K562 (cell line): Measurements from ENCODE around the gene THYN1. TPM values are rescaled to one million over a fixed set of nuclear protein-coding genes. Genes with fewer than 3 reads are reported as not detected.

Experiments
- CHD1 ChIP-seq: fragments of 200-600 bp; sonication (generic); IDR thresholded peaks from one replicate; pipeline ENCODE4 v1.6.1; 2012; ENCODE audit warnings: mild to moderate bottlenecking, moderate library complexity, low read length, inconsistent platforms
- ELF2 ChIP-seq: fragments of 250-450 bp; sonication (Bioruptor Pico); IDR thresholded peaks from 2 replicates; pipeline ENCODE4 v1.5.0; 2021; ENCODE audit warnings: mild to moderate bottlenecking
- ETV1 ChIP-seq: fragments of 450-650 bp; conservative IDR thresholded peaks from 2 replicates; pipeline ENCODE4 v1.6.1; 2016; ENCODE audit warnings: missing genetic modification characterization, control low read depth, low read depth, missing compliant biosample characterization
- FOS ChIP-seq: IDR thresholded peaks from 3 replicates; pipeline ENCODE4 v1.6.1; 2011; ENCODE audit not compliant: insufficient read length; ENCODE audit errors: extremely low read depth
- FOXP4 ChIP-seq: sonication (generic); formaldehyde crosslinking; IDR thresholded peaks from 2 replicates; pipeline ENCODE4 v1.8.0; 2022; ENCODE audit warnings: mild to moderate bottlenecking, missing genetic modification reagents, borderline replicate concordance
- HDAC8 ChIP-seq: fragments of 450-650 bp; IDR thresholded peaks from 2 replicates; pipeline ENCODE4 v1.6.1; 2016; ENCODE audit warnings: mild to moderate bottlenecking, missing genetic modification characterization, moderate library complexity, missing compliant biosample characterization
- HMG20A ChIP-seq: fragments of 450-650 bp; formaldehyde crosslinking; conservative IDR thresholded peaks from 2 replicates; pipeline ENCODE4 v1.4.0; 2020; ENCODE audit warnings: mild to moderate bottlenecking, mixed read lengths
- KLF13 ChIP-seq: fragments of 450-650 bp; IDR thresholded peaks from 2 replicates; pipeline ENCODE4 v1.6.1; 2016; ENCODE audit warnings: missing genetic modification characterization, low read depth, mild to moderate bottlenecking, missing compliant biosample characterization, moderate library complexity, borderline replicate concordance
- LEF1 ChIP-seq: fragments of 450-650 bp; IDR thresholded peaks from 2 replicates; pipeline ENCODE4 v1.6.1; 2016; ENCODE audit warnings: mild to moderate bottlenecking
- MXI1 ChIP-seq: IDR thresholded peaks from 2 replicates; pipeline ENCODE4 v1.6.1; 2011; ENCODE audit warnings: low read depth, mild to moderate bottlenecking, improper control_type of control experiment, low read length
- NFE2L1 ChIP-seq: fragments of 450-650 bp; IDR thresholded peaks from 2 replicates; pipeline ENCODE4 v1.6.1; 2016; ENCODE audit warnings: missing genetic modification characterization, low read depth, mild to moderate bottlenecking, missing compliant biosample characterization, moderate library complexity, borderline replicate concordance
- NUFIP1 ChIP-seq: fragments of 450-650 bp; IDR thresholded peaks from 2 replicates; pipeline ENCODE4 v1.6.1; 2018; ENCODE audit not compliant: partially characterized antibody
- PHF21A ChIP-seq: fragments of 450-650 bp; IDR thresholded peaks from 2 replicates; pipeline ENCODE4 v1.6.1; 2017; ENCODE audit warnings: low read depth, borderline replicate concordance
- PRPF4 ChIP-seq: fragments of 200-400 bp; formaldehyde crosslinking; IDR thresholded peaks from one replicate; pipeline ENCODE4 v1.6.1; 2017; ENCODE audit warnings: low read length, low read depth, mild to moderate bottlenecking; ENCODE audit not compliant: insufficient read depth, poor library complexity, severe bottlenecking
- SOX6 ChIP-seq: fragments of 450-650 bp; IDR thresholded peaks from 2 replicates; pipeline ENCODE4 v1.6.1; 2014; ENCODE audit warnings: mild to moderate bottlenecking
- TAF1 ChIP-seq: IDR thresholded peaks from 2 replicates; pipeline ENCODE4 v1.6.1; 2011; ENCODE audit warnings: mild to moderate bottlenecking, low read length, moderate library complexity; ENCODE audit not compliant: insufficient read depth, control insufficient read depth, severe bottlenecking; ENCODE audit errors: extremely low read depth
- TCF7L2 ChIP-seq: fragments of 150-350 bp; IDR thresholded peaks from 2 replicates; pipeline ENCODE4 v1.6.1; 2016; ENCODE audit warnings: low read depth, mild to moderate bottlenecking, low read length, moderate library complexity
- THAP7 ChIP-seq: fragments of 250-450 bp; sonication (Bioruptor Pico); IDR thresholded peaks from 2 replicates; pipeline ENCODE4 v1.5.0; 2021
- ZC3H11A ChIP-seq: IDR thresholded peaks from 2 replicates; pipeline ENCODE4 v1.6.1; 2012; ENCODE audit warnings: low read depth, low read length, improper control_type of control experiment
- ZC3H4 ChIP-seq: sonication (generic); formaldehyde crosslinking; IDR thresholded peaks from 2 replicates; pipeline ENCODE4 v1.9.0; 2021; ENCODE audit warnings: missing genetic modification reagents, borderline replicate concordance
- ZNF12 ChIP-seq: sonication (generic); formaldehyde crosslinking; IDR thresholded peaks from 2 replicates; pipeline ENCODE4 v1.4.0; 2020; ENCODE audit warnings: mild to moderate bottlenecking, missing genetic modification reagents
- ZNF140 ChIP-seq: fragments of 250-450 bp; sonication (Bioruptor Pico); IDR thresholded peaks from 2 replicates; pipeline ENCODE4 v1.8.0; 2021; ENCODE audit warnings: moderate library complexity, mild to moderate bottlenecking, inconsistent platforms
- ZNF277 ChIP-seq: fragments of 250-450 bp; sonication (Bioruptor Pico); IDR thresholded peaks from 2 replicates; pipeline ENCODE4 v1.8.0; 2022; ENCODE audit warnings: inconsistent platforms, mild to moderate bottlenecking, moderate library complexity, borderline replicate concordance
- ZNF282 ChIP-seq: sonication (generic); formaldehyde crosslinking; IDR thresholded peaks from 2 replicates; pipeline ENCODE4 v1.8.1; 2023; ENCODE audit warnings: missing genetic modification reagents
- ZNF311 ChIP-seq: fragments of 250-450 bp; sonication (Bioruptor Pico); IDR thresholded peaks from 2 replicates; pipeline ENCODE4 v1.4.0; 2020; ENCODE audit warnings: mild to moderate bottlenecking, moderate library complexity
- ZNF830 ChIP-seq: fragments of 250-450 bp; sonication (Bioruptor Pico); IDR thresholded peaks from 2 replicates; pipeline ENCODE4 v1.5.0; 2021; ENCODE audit warnings: mild to moderate bottlenecking
- polyA plus RNA-seq, 8 experiments: library from polyadenylated mRNA; depleted of rRNA in 4 of 8; stranded (reverse) in 5 of 8; unstranded in 3 of 8; fragments of >200 nt; fragmentation: Nextera tagmentation in 2 of 8; fragmentation: Illumina TruSeq in 1 of 8; extraction: Ambion mirVana in 2 of 8; extraction: Trizol in 1 of 8; gene quantifications; 2 replicates each; pipeline versions ENCODE4 v1.2.1 to v1.2.3, GENCODE V29; 2011 to 2014; ENCODE audit warnings: inconsistent platforms in 1 of 8, missing spikeins in 1 of 8
- total RNA-seq, 7 experiments: library from RNA; depleted of rRNA in 6 of 7; stranded (reverse); fragments of >200 nt in 6 of 7; fragmentation: Illumina TruSeq in 2 of 7; extraction: Trizol in 2 of 7; gene quantifications; 2 replicates each; pipeline versions ENCODE4 v1.2.1 to v1.2.3, GENCODE V29; 2011 to 2021; ENCODE audit warnings: low replicate concordance in 1 of 7

Gene THYN1
- total and polyA plus RNA-seq, 9 of the 15 experiments (the other 6 are each of a cell fraction or from before 2014, with no cell fraction given) = 54.9 to 279 (median 104) TPM

- TF ChIP-seq FOXP4 (no peak), ZNF830 (no peak), THAP7 (no peak), ZNF277 (CRISPR knock-in tag) (no peak), FOS (no peak), ETV1 (tag) (0 out of 2 replicates have a peak, but pooled peaks have one; percentile 48), ZC3H4 (CRISPR knock-in tag) (no peak), NUFIP1 (no peak), TCF7L2 (no peak), SOX6 (no peak), ZNF311 (CRISPR knock-in tag) (peak; percentile 31; the same call in 1 of the 2 replicates), PRPF4 (no peak), ZNF140 (CRISPR knock-in tag) (no peak), HDAC8 (no peak; the same call in 1 of the 2 replicates), LEF1 (no peak), ELF2 (no peak), PHF21A (no peak), MXI1 (no peak), TAF1 (peak; percentile 49), ZC3H11A (no peak), ZNF282 (CRISPR knock-in tag) (no peak), NFE2L1 (tag) (no peak), KLF13 (tag) (no peak), CHD1 (no peak), HMG20A (CRISPR knock-in tag) (no peak), ZNF12 (CRISPR knock-in tag) (no peak)
Measured at GRCh38 chr11:134253188-134253993, at the start of gene THYN1, which contains the start of gene ACAD8 (continued).
